Activated naive CD4-positive, alpha-beta T cell treated with anti-CD3 and anti-CD28 coated beads, Interleukin-2, amount 50 U/mL, for 24 hours (primary cell): Measurements from ENCODE around the gene MORN1.
"Not testable (repeated sequence)": the region's sequence is repeated elsewhere in the genome, so short reads cannot be mapped to it uniquely, and the experiment has no call there.

Experiments
- H3K27ac Mint-ChIP-seq: one replicate; pipeline ENCODE4 v1.8.0; 2021; ENCODE audit warnings: mild to moderate bottlenecking, mixed read lengths
- H3K27me3 Mint-ChIP-seq: one replicate; pipeline ENCODE4 v1.8.0; 2021; ENCODE audit warnings: mixed read lengths
- H3K36me3 Mint-ChIP-seq: one replicate; pipeline ENCODE4 v1.8.0; 2021; ENCODE audit warnings: mixed read lengths
- H3K4me1 Mint-ChIP-seq: one replicate; pipeline ENCODE4 v1.8.0; 2021; ENCODE audit warnings: mixed read lengths
- H3K4me3 Mint-ChIP-seq: one replicate; pipeline ENCODE4 v1.8.0; 2021; ENCODE audit warnings: mild to moderate bottlenecking, mixed read lengths
- H3K9me3 Mint-ChIP-seq: one replicate; pipeline ENCODE4 v1.8.0; 2021; ENCODE audit warnings: mixed read lengths

The MORN1 gene

GRCh38 chr1:2339206-2340085 lies 51.9 kb downstream of the MORN1 start:
- H3K27me3 Mint-ChIP-seq, result no peaks in the 10 kb centered on the region
- no peak overlapping the region for H3K4me3 Mint-ChIP-seq
- H3K9me3 Mint-ChIP-seq, result no peaks in the 10 kb centered on the region
- no peaks in the 10 kb centered on the region for H3K36me3 Mint-ChIP-seq
- no peak overlapping the region for H3K27ac Mint-ChIP-seq
- H3K4me1 Mint-ChIP-seq, result no peaks in the 10 kb centered on the region

- H3K4me3 Mint-ChIP-seq, result no peak overlapping the region
- H3K9me3 Mint-ChIP-seq, result no peaks in the 10 kb centered on the region
- no peaks in the 10 kb centered on the region for H3K36me3 Mint-ChIP-seq
- H3K4me1 Mint-ChIP-seq, result no peaks in the 10 kb centered on the region
- H3K27me3 Mint-ChIP-seq, result no peaks in the 10 kb centered on the region
- no peak overlapping the region for H3K27ac Mint-ChIP-seq
Observed at GRCh38 chr1:2337501-2337900, 53.9 kb downstream of the MORN1 start.

- H3K4me3 Mint-ChIP-seq, result no peak overlapping the region
- no peak overlapping the region for H3K27ac Mint-ChIP-seq
- H3K9me3 Mint-ChIP-seq, result no peaks in the 10 kb centered on the region
- no peaks in the 10 kb centered on the region for H3K36me3 Mint-ChIP-seq
- no peaks in the 10 kb centered on the region for H3K27me3 Mint-ChIP-seq
- no peaks in the 10 kb centered on the region for H3K4me1 Mint-ChIP-seq
Observed at GRCh38 chr1:2337081-2337480, 54.3 kb downstream of the MORN1 start.

DNA sequence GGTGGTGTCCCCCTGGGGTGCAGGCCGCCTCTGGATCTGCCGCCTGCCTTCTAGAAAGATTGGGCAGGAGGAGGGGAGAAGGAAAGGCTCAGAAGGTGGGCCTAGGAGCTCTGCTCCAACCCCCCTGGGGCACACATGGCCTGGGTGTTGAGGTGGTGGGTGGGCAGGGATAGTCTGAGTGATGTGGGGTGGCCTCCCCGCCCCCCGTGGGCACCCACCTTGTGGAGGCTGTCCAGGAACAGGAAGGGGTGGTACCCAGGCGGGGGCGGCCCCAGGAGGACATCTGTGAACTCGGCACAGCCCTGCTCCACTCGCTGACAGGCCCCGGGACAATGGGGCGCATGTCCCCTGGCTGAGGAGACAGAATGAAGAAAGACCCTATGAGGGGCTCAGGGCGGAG lies 54.9 kb downstream of the MORN1 start:
- H3K9me3 Mint-ChIP-seq, result no peaks in the 10 kb centered on the region
- no peaks in the 10 kb centered on the region for H3K27me3 Mint-ChIP-seq

GRCh38 chr1:2335721-2336455 lies 55.5 kb downstream of the MORN1 start:
- no peak overlapping the region for H3K27ac Mint-ChIP-seq
- no peaks in the 10 kb centered on the region for H3K27me3 Mint-ChIP-seq
- H3K9me3 Mint-ChIP-seq, result no peaks in the 10 kb centered on the region
- H3K4me1 Mint-ChIP-seq, result no peaks in the 10 kb centered on the region
- no peaks in the 10 kb centered on the region for H3K36me3 Mint-ChIP-seq
- no peak overlapping the region for H3K4me3 Mint-ChIP-seq

More for the DNA sequence above, 54.9 kb downstream of the MORN1 start:
- Mint-ChIP-seq H3K27ac (no peak overlapping the region), H3K36me3 (no peaks in the 10 kb centered on the region), H3K4me3 (no peak overlapping the region), H3K4me1 (no peaks in the 10 kb centered on the region)

DNA sequence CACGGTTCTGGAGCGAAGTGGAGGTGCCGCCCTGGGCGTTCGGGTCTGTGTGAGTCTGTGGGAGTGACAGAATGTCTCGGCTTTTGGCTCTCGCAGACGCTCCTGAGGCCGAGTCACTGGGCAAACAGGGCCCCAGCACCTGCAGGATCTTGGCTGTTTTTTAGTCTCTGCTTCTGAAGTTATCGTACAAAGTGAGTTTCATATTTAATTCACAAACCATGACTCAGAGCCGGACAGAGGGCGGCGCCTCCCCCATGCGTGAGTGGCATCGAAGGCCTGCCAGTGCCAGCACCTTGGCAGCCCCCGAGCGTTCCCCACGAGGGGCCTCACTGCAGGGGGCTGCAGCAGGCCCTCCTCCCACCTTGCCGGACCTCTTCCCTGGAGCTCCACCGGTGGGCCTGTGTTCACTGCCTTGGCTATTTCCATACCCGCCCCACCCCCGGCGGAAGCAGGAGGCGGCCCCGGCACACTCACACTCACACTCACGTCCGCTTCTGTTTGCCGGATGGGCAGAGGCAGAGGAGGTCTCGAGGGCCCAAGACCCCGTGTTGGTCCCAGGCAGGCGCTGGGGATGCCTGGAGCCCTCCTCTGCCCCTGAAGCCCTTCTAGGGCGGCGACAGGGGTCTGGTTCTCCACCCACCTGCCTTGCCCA lies 56.3 kb downstream of the MORN1 start:
- H3K4me1 Mint-ChIP-seq, result no peaks in the 10 kb centered on the region
- no peak overlapping the region for H3K27ac Mint-ChIP-seq
- no peaks in the 10 kb centered on the region for H3K36me3 Mint-ChIP-seq
- H3K9me3 Mint-ChIP-seq, result no peaks in the 10 kb centered on the region
- H3K27me3 Mint-ChIP-seq, result no peaks in the 10 kb centered on the region
- H3K4me3 Mint-ChIP-seq, result no peak overlapping the region

GRCh38 chr1:2334366-2334765 lies 57.0 kb downstream of the MORN1 start:
- Mint-ChIP-seq H3K4me3 (no peak overlapping the region), H3K4me1 (no peaks in the 10 kb centered on the region), H3K9me3 (no peaks in the 10 kb centered on the region), H3K27ac (no peak overlapping the region), H3K36me3 (no peaks in the 10 kb centered on the region), H3K27me3 (no peaks in the 10 kb centered on the region)

DNA sequence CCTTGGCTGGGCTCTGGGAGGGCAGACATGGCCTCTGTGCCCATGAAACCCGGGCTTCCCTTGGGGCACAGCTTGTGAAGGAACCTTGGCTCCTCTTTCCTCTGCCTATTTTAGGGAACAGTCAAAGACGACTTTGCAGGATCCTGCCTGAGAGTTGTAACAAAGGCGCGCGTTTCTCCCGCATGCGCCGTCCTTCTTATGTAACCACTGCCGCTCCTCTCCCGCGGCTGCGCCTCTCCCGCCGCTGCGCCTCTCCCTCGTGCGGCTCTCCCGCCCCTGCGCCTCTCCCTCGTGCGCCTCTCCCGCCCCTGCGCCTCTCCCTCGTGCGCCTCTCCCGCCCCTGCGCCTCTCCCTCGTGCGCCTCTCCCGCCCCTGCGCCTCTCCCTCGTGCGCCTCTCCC lies 59.8 kb downstream of the MORN1 start:
- H3K4me3 Mint-ChIP-seq, H3K36me3 Mint-ChIP-seq, H3K9me3 Mint-ChIP-seq, H3K27ac Mint-ChIP-seq, H3K4me1 Mint-ChIP-seq, H3K27me3 Mint-ChIP-seq: not testable (repeated sequence)

- Mint-ChIP-seq H3K27ac (no peak overlapping the region), H3K4me1 (no peaks in the 10 kb centered on the region), H3K4me3 (no peak overlapping the region), H3K36me3 (no peaks in the 10 kb centered on the region), H3K9me3 (no peaks in the 10 kb centered on the region), H3K27me3 (no peaks in the 10 kb centered on the region)
Observed at GRCh38 chr1:2331200-2331544, 60.2 kb downstream of the MORN1 start.

GRCh38 chr1:2330519-2331199 lies 60.7 kb downstream of the MORN1 start:
- H3K9me3 Mint-ChIP-seq, result no peaks in the 10 kb centered on the region
- no peaks in the 10 kb centered on the region for H3K4me1 Mint-ChIP-seq
- H3K27me3 Mint-ChIP-seq, result no peaks in the 10 kb centered on the region
- H3K4me3 Mint-ChIP-seq, result no peak overlapping the region
- no peaks in the 10 kb centered on the region for H3K36me3 Mint-ChIP-seq
- H3K27ac Mint-ChIP-seq, result no peak overlapping the region

GRCh38 chr1:2330035-2330434 lies 61.3 kb downstream of the MORN1 start:
- no peak overlapping the region for H3K27ac Mint-ChIP-seq
- H3K4me3 Mint-ChIP-seq, result no peak overlapping the region
- H3K9me3 Mint-ChIP-seq, result no peaks in the 10 kb centered on the region
- no peaks in the 10 kb centered on the region for H3K36me3 Mint-ChIP-seq
- no peaks in the 10 kb centered on the region for H3K4me1 Mint-ChIP-seq
- no peaks in the 10 kb centered on the region for H3K27me3 Mint-ChIP-seq

DNA sequence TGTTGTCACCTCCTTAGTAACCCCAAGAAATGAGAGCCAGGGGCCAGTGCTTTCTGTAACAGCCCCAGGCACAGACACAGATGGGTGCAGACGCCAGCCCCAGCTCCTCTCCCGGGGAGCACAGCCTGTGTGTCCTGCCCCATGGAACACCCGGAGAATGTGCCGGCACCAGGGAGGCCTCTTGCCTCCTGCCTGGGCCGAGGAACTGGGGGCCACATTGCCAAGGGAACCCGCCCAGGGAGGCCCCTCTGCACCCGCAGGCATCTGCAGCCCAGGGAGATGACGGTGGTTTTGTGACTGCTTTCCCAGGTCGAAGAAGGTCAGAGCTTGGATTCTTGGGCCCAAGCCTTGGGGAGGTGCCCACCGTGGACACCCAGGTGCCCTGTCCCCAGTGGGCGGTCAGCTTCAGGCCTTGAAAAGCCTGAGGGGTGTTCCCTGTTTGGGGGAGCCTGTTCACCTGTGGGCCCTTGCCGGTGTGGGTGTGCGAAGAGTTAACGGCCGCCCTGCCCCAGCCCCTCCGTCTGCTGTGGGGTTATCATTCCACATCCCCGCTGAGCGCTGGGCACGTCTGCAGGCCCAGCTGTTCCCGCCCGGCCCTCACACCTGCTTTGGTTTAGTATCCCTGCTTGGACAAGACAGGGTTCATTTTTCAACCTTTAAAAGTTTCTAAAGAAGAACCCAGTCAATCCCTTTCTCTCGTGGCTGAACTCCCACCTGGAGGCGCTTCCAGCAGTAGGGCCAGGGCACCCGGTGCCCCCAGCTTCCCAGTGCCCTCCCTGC lies 62.5 kb downstream of the MORN1 start:
- Mint-ChIP-seq H3K9me3 (no peaks in the 10 kb centered on the region), H3K27me3 (no peaks in the 10 kb centered on the region), H3K4me3 (no peak overlapping the region), H3K36me3 (no peaks in the 10 kb centered on the region), H3K4me1 (no peaks in the 10 kb centered on the region), H3K27ac (no peak overlapping the region)

DNA sequence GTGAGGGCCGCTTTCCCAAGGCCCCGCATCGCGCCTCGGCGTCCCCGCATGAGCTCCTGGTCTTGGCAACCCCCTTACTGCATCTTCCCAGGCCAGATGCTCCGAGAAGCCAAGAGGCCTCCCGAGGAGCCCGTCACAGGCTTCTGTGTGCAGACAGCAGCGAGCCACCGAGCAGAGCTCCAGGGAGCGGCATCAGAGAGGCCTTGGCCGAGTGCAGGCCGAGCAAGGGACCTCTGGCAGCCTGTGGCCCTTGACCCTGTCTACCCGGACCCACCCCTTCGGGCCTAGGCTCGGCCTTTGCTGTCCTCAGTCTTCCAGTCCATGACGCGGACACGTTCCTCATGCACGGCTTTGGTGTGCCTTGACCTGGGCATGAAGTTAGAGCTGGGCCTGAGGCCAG lies 63.5 kb downstream of the MORN1 start:
- H3K4me1 Mint-ChIP-seq, result no peaks in the 10 kb centered on the region
- H3K36me3 Mint-ChIP-seq, result no peaks in the 10 kb centered on the region
- no peaks in the 10 kb centered on the region for H3K9me3 Mint-ChIP-seq
- H3K27ac Mint-ChIP-seq, result no peak overlapping the region
- H3K27me3 Mint-ChIP-seq, result no peaks in the 10 kb centered on the region
- H3K4me3 Mint-ChIP-seq, result no peak overlapping the region

DNA sequence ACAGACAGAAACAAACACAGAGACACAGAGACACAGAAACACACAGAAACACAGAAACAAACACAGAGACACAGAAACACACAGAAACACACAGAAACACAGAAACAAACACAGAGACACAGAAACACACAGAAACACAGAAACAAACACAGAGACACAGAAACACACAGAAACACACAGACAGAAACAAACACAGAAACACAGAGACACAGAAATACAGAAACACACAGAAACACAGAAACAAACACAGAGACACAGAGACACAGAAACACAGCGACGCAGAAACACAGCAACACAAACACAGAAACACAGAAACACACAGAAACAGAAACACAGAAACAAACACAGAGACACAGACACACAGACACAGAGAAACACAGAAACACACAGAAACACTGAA lies 64.2 kb downstream of the MORN1 start:
- H3K27ac Mint-ChIP-seq, result peak overlapping the region; percentile 20
- not testable (repeated sequence) for H3K4me3 Mint-ChIP-seq, H3K27me3 Mint-ChIP-seq, H3K9me3 Mint-ChIP-seq, H3K4me1 Mint-ChIP-seq, H3K36me3 Mint-ChIP-seq

- no peak overlapping the region for H3K4me3 Mint-ChIP-seq
- no peak overlapping the region for H3K27ac Mint-ChIP-seq
- no peaks in the 10 kb centered on the region for H3K27me3 Mint-ChIP-seq
- no peaks in the 10 kb centered on the region for H3K36me3 Mint-ChIP-seq
- H3K4me1 Mint-ChIP-seq, result no peaks in the 10 kb centered on the region
- no peaks in the 10 kb centered on the region for H3K9me3 Mint-ChIP-seq
Observed at GRCh38 chr1:2326524-2326923, 64.8 kb downstream of the MORN1 start.
